ENCODE measurements around the gene SORL1.

DNA sequence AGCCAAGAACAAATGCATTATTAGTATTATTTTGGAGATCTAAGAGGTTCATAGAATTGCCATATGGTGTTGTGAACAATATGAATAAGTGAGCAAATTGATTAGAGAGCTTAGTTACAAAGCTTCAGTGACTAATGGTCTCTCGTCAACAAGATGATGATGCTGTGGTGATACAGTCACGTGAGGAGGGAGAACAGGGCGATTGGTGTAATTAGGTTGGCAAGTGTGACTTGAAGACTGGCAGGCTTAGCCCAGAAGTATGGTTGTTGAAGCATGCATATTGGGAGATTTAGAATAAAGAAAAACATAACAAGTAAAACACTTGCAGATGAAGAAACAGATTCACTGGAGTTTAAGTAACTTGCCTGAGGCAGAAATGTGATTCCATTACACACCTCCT, 101.3 kb downstream of the SORL1 start:
- TF ChIP-seq, protein P1, sequence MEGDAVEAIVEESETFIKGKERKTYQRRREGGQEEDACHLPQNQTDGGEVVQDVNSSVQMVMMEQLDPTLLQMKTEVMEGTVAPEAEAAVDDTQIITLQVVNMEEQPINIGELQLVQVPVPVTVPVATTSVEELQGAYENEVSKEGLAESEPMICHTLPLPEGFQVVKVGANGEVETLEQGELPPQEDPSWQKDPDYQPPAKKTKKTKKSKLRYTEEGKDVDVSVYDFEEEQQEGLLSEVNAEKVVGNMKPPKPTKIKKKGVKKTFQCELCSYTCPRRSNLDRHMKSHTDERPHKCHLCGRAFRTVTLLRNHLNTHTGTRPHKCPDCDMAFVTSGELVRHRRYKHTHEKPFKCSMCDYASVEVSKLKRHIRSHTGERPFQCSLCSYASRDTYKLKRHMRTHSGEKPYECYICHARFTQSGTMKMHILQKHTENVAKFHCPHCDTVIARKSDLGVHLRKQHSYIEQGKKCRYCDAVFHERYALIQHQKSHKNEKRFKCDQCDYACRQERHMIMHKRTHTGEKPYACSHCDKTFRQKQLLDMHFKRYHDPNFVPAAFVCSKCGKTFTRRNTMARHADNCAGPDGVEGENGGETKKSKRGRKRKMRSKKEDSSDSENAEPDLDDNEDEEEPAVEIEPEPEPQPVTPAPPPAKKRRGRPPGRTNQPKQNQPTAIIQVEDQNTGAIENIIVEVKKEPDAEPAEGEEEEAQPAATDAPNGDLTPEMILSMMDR (conservative IDR thresholded peaks at IDR 0.05; ENCODE audit: low read length): no peak
- TF ChIP-seq EZH2phosphoT487 (IDR thresholded peaks at IDR 0.05; ENCODE audit: borderline replicate concordance, low read depth, low read length): no peak

All from OCI-LY7 (cell line).